Dendritic cell treated with granulocyte-macrophage colony-stimulating factor and Interleukin-4, amounts not matched to agents 40 ng/mL and 50 ng/mL, for 4 days (primary cell): ENCODE data around the gene SRGAP2C.
A peak's percentile ranks its signal among the peaks of the same experiment; 100 is the strongest.
"Not testable (repeated sequence)": the region's sequence is repeated elsewhere in the genome, so short reads cannot be mapped to it uniquely, and the experiment has no call there.

Experiments used
- H3K27ac Mint-ChIP-seq: one replicate; pipeline ENCODE4 v1.8.0; 2022; ENCODE audit warnings: mild to moderate bottlenecking, mixed read lengths
- H3K27me3 Mint-ChIP-seq: one replicate; pipeline ENCODE4 v1.8.0; 2022; ENCODE audit warnings: mild to moderate bottlenecking, mixed read lengths
- H3K36me3 Mint-ChIP-seq: one replicate; pipeline ENCODE4 v1.8.0; 2022; ENCODE audit warnings: low read depth, mixed read lengths
- H3K4me1 Mint-ChIP-seq: one replicate; pipeline ENCODE4 v1.8.0; 2022; ENCODE audit warnings: low read depth, mixed read lengths
- H3K4me3 Mint-ChIP-seq: one replicate; pipeline ENCODE4 v1.8.0; 2022; ENCODE audit warnings: mild to moderate bottlenecking, moderate library complexity, mixed read lengths
- H3K9me3 Mint-ChIP-seq: one replicate; pipeline ENCODE4 v1.8.0; 2022; ENCODE audit warnings: mixed read lengths
- intact Hi-C: fragments of 100-400 bp; cut with micrococcal nuclease; formaldehyde crosslinking; loops from one replicate; pipeline ENCODE4 v1.15.0; 2022

SRGAP2C gene

GRCh38 chr1:121184290-121185127 lies at the start of gene SRGAP2C, which contains the start of gene FAM72B:
TSS of gene SRGAP2C (plus strand) at chr1:121184975. CDS start at chr1:121187447, 2,472 bp downstream.
TSS of gene FAM72B (minus strand) at chr1:121184340. CDS start at chr1:121183489, 851 bp downstream.
- peak within 1 kb of the TSS; percentile 89 for H3K4me3 Mint-ChIP-seq
- intact Hi-C loops, H3K27me3 Mint-ChIP-seq, H3K9me3 Mint-ChIP-seq, H3K36me3 Mint-ChIP-seq, H3K4me1 Mint-ChIP-seq: not testable (repeated sequence)
- peak within 1 kb of the TSS; percentile 95 for H3K27ac Mint-ChIP-seq

GRCh38 chr1:121140393-121140792 lies 44.4 kb upstream of the SRGAP2C start:
- H3K27me3 Mint-ChIP-seq, intact Hi-C loops, H3K27ac Mint-ChIP-seq, H3K4me3 Mint-ChIP-seq, H3K9me3 Mint-ChIP-seq, H3K4me1 Mint-ChIP-seq, H3K36me3 Mint-ChIP-seq: not testable (repeated sequence)

- H3K36me3 Mint-ChIP-seq, H3K9me3 Mint-ChIP-seq: not testable (repeated sequence)
Measured at GRCh38 chr1:121148489-121149190, 36.1 kb upstream of the SRGAP2C start.

GRCh38 chr1:121151294-121151693 lies 33.5 kb upstream of the SRGAP2C start:
- intact Hi-C loops, H3K27ac Mint-ChIP-seq, H3K27me3 Mint-ChIP-seq, H3K9me3 Mint-ChIP-seq, H3K4me1 Mint-ChIP-seq, H3K4me3 Mint-ChIP-seq, H3K36me3 Mint-ChIP-seq: not testable (repeated sequence)

More at GRCh38 chr1:121148489-121149190, 36.1 kb upstream of the SRGAP2C start:
- H3K27me3 Mint-ChIP-seq, H3K4me1 Mint-ChIP-seq, H3K4me3 Mint-ChIP-seq, H3K27ac Mint-ChIP-seq, intact Hi-C loops: not testable (repeated sequence)

- H3K4me1 Mint-ChIP-seq, intact Hi-C loops, H3K9me3 Mint-ChIP-seq, H3K4me3 Mint-ChIP-seq, H3K36me3 Mint-ChIP-seq, H3K27ac Mint-ChIP-seq, H3K27me3 Mint-ChIP-seq: not testable (repeated sequence)
Measured at GRCh38 chr1:121152788-121153187, 32.0 kb upstream of the SRGAP2C start.

GRCh38 chr1:121154811-121155210 lies 30.0 kb upstream of the SRGAP2C start:
- not testable (repeated sequence) for H3K4me1 Mint-ChIP-seq, H3K4me3 Mint-ChIP-seq

GRCh38 chr1:121155671-121156358 lies 29.0 kb upstream of the SRGAP2C start:
- H3K36me3 Mint-ChIP-seq, H3K9me3 Mint-ChIP-seq, H3K4me3 Mint-ChIP-seq, H3K4me1 Mint-ChIP-seq, H3K27me3 Mint-ChIP-seq, H3K27ac Mint-ChIP-seq, intact Hi-C loops: not testable (repeated sequence)

More at GRCh38 chr1:121154811-121155210, 30.0 kb upstream of the SRGAP2C start:
- intact Hi-C loops, H3K36me3 Mint-ChIP-seq, H3K27ac Mint-ChIP-seq, H3K27me3 Mint-ChIP-seq, H3K9me3 Mint-ChIP-seq: not testable (repeated sequence)

GRCh38 chr1:121156958-121157603 lies 27.7 kb upstream of the SRGAP2C start:
- H3K9me3 Mint-ChIP-seq, H3K4me3 Mint-ChIP-seq, intact Hi-C loops, H3K4me1 Mint-ChIP-seq, H3K27me3 Mint-ChIP-seq, H3K36me3 Mint-ChIP-seq, H3K27ac Mint-ChIP-seq: not testable (repeated sequence)

GRCh38 chr1:121157609-121158008 lies 27.2 kb upstream of the SRGAP2C start:
- H3K36me3 Mint-ChIP-seq, H3K27me3 Mint-ChIP-seq, H3K4me1 Mint-ChIP-seq, H3K9me3 Mint-ChIP-seq, intact Hi-C loops, H3K4me3 Mint-ChIP-seq, H3K27ac Mint-ChIP-seq: not testable (repeated sequence)

- H3K36me3 Mint-ChIP-seq, intact Hi-C loops, H3K27ac Mint-ChIP-seq, H3K27me3 Mint-ChIP-seq, H3K4me3 Mint-ChIP-seq, H3K9me3 Mint-ChIP-seq, H3K4me1 Mint-ChIP-seq: not testable (repeated sequence)
Measured at GRCh38 chr1:121160118-121160517, 24.7 kb upstream of the SRGAP2C start.

- intact Hi-C loops, H3K4me3 Mint-ChIP-seq, H3K36me3 Mint-ChIP-seq, H3K27me3 Mint-ChIP-seq, H3K27ac Mint-ChIP-seq, H3K9me3 Mint-ChIP-seq: not testable (repeated sequence)
- H3K4me1 Mint-ChIP-seq = peaks cover 10% of the 10 kb centered on the region
Measured at GRCh38 chr1:121161199-121161901, 23.4 kb upstream of the SRGAP2C start.

- H3K27ac Mint-ChIP-seq, H3K4me1 Mint-ChIP-seq, H3K4me3 Mint-ChIP-seq, intact Hi-C loops, H3K9me3 Mint-ChIP-seq, H3K27me3 Mint-ChIP-seq, H3K36me3 Mint-ChIP-seq: not testable (repeated sequence)
Measured at GRCh38 chr1:121163850-121164757, 20.7 kb upstream of the SRGAP2C start.

GRCh38 chr1:121165296-121165695 lies 19.5 kb upstream of the SRGAP2C start:
- H3K36me3 Mint-ChIP-seq, H3K4me1 Mint-ChIP-seq, H3K27me3 Mint-ChIP-seq, intact Hi-C loops, H3K9me3 Mint-ChIP-seq, H3K4me3 Mint-ChIP-seq, H3K27ac Mint-ChIP-seq: not testable (repeated sequence)
